Endodermal cell (in vitro differentiated cells): ENCODE results near the gene TBXAS1. TPM values are rescaled to one million over a fixed set of nuclear protein-coding genes. Genes with fewer than 3 reads are reported as not detected.

Experiments
- DNase-seq: peaks from one replicate; pipeline ENCODE4 v3.0.0-alpha.2; 2017
- H3K27ac ChIP-seq: 2 replicates; pipeline ENCODE4 v1.5.1; 2013; ENCODE audit warnings: mild to moderate bottlenecking, low read depth, low read length, moderate library complexity
- H3K27me3 ChIP-seq: 2 replicates; pipeline ENCODE4 v1.6.1; 2013; ENCODE audit warnings: mild to moderate bottlenecking, low read length, moderate library complexity; ENCODE audit not compliant: insufficient read depth, control insufficient read depth, poor library complexity, severe bottlenecking
- H3K36me3 ChIP-seq: 2 replicates; pipeline ENCODE4 v1.7.0; 2013; ENCODE audit warnings: mild to moderate bottlenecking, low read length, moderate library complexity; ENCODE audit not compliant: control insufficient read depth, insufficient read depth
- H3K4me1 ChIP-seq: one replicate; pipeline ENCODE4 v1.7.0; 2013; ENCODE audit warnings: low read length; ENCODE audit not compliant: control insufficient read depth, insufficient read depth
- H3K4me3 ChIP-seq: 2 replicates; pipeline ENCODE4 v1.5.1; 2013; ENCODE audit warnings: mild to moderate bottlenecking, low read length, moderate library complexity
- H3K9ac ChIP-seq: 2 replicates; pipeline ENCODE4 v1.6.1; 2013; ENCODE audit warnings: mild to moderate bottlenecking, low read length, moderate library complexity; ENCODE audit not compliant: poor library complexity, severe bottlenecking; ENCODE audit errors: extremely low read depth
- H3K9me3 ChIP-seq: 2 replicates; pipeline ENCODE4 v1.6.1; 2013; ENCODE audit warnings: mild to moderate bottlenecking, low read length, moderate library complexity; ENCODE audit not compliant: control insufficient read depth
- H3K27ac Mint-ChIP-seq: 2 replicates; pipeline ENCODE4 v1.8.0; 2020; ENCODE audit warnings: mixed read lengths
- H3K27me3 Mint-ChIP-seq: 2 replicates; pipeline ENCODE4 v1.8.0; 2021; ENCODE audit warnings: mild to moderate bottlenecking, mixed read lengths; ENCODE audit not compliant: insufficient read depth
- H3K36me3 Mint-ChIP-seq: 2 replicates; pipeline ENCODE4 v1.8.0; 2020; ENCODE audit warnings: low read depth, mixed read lengths
- H3K4me1 Mint-ChIP-seq: 2 replicates; pipeline ENCODE4 v1.8.0; 2020; ENCODE audit warnings: mixed read lengths
- H3K4me3 Mint-ChIP-seq: 2 replicates; pipeline ENCODE4 v1.8.0; 2020; ENCODE audit warnings: mild to moderate bottlenecking, moderate library complexity, mixed read lengths
- H3K9me3 Mint-ChIP-seq: 2 replicates; pipeline ENCODE4 v1.8.0; 2020; ENCODE audit warnings: mild to moderate bottlenecking, mixed read lengths
- WGBS, 2 experiments: methylation state at CpG; one replicate each; pipeline versions ENCODE4 v1.1.5 to v1.1.7; 2013; ENCODE audit warnings: missing lambda C conversion rate in 2 of 2, mixed read lengths in 1 of 2; ENCODE audit not compliant: insufficient coverage in 1 of 2, insufficient read length in 1 of 2; 5-methylcytosine and 5-hydroxymethylcytosine counted together
- total RNA-seq, 2 donors: library from RNA; stranded (reverse); fragmentation: NEBNext Ultra II Directional in 1 of 2; extraction: Animal tissue kit (Norgen Biotek cat#: 25700) in 1 of 2; gene quantifications; 2 replicates in 1 of 2; 3 replicates in 1 of 2; pipeline ENCODE4 v1.2.1, GENCODE V29; 2021
- TF ChIP-seq, protein P1 (sequence below): fragments of 200-600 bp; sonication (generic); conservative IDR thresholded peaks from 2 replicates; pipeline ENCODE4 v1.5.0; 2021; ENCODE audit warnings: antibody characterized with exemption, mild to moderate bottlenecking

TBXAS1 gene
- total RNA-seq, 2 donors from 2014 or later = 7.6 to 13.5 TPM

DNA sequence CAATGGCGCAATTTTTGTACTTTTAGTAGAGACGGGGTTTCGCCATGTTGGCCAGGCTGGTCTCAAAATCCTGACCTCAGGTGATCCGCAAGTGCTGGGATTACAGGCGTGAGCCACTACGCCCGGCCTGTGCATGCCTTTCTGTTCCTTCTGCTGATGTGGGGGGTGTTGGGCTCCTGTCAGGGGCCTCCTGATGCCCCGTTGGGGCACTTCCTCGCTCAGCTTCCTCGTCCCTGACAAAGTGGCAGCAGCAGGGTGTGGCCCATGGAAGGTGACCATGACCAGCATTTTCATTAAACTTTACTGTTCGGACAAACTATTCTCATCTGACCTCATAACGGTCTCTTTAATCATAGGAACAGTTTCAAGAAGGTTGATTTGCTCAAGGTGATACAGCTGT, 69.4 kb downstream of the TBXAS1 start:
- H3K9me3 ChIP-seq = no peaks in the 10 kb centered on the region
- no peak overlapping the region for H3K9ac ChIP-seq
- Mint-ChIP-seq H3K36me3 (no peaks in the 10 kb centered on the region), H3K4me1 (peaks cover 11% of the 10 kb centered on the region), H3K4me3 (no peak overlapping the region), H3K27me3 (peaks cover 2% of the 10 kb centered on the region), H3K9me3 (peaks cover 12% of the 10 kb centered on the region), H3K27ac (no peak overlapping the region)
- H3K4me1 ChIP-seq = no peaks in the 10 kb centered on the region
- WGBS, 2 experiments = 92 to 94% methylated on average over 9 to 12 of the region's 12 CpGs
- no peaks in the 10 kb centered on the region for H3K36me3 ChIP-seq
- H3K27ac ChIP-seq = no peak overlapping the region
- no peak overlapping the region for H3K4me3 ChIP-seq
- TF ChIP-seq, protein P1, sequence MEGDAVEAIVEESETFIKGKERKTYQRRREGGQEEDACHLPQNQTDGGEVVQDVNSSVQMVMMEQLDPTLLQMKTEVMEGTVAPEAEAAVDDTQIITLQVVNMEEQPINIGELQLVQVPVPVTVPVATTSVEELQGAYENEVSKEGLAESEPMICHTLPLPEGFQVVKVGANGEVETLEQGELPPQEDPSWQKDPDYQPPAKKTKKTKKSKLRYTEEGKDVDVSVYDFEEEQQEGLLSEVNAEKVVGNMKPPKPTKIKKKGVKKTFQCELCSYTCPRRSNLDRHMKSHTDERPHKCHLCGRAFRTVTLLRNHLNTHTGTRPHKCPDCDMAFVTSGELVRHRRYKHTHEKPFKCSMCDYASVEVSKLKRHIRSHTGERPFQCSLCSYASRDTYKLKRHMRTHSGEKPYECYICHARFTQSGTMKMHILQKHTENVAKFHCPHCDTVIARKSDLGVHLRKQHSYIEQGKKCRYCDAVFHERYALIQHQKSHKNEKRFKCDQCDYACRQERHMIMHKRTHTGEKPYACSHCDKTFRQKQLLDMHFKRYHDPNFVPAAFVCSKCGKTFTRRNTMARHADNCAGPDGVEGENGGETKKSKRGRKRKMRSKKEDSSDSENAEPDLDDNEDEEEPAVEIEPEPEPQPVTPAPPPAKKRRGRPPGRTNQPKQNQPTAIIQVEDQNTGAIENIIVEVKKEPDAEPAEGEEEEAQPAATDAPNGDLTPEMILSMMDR = no peak
- no peak for DNase-seq
- no peaks in the 10 kb centered on the region for H3K27me3 ChIP-seq

DNA sequence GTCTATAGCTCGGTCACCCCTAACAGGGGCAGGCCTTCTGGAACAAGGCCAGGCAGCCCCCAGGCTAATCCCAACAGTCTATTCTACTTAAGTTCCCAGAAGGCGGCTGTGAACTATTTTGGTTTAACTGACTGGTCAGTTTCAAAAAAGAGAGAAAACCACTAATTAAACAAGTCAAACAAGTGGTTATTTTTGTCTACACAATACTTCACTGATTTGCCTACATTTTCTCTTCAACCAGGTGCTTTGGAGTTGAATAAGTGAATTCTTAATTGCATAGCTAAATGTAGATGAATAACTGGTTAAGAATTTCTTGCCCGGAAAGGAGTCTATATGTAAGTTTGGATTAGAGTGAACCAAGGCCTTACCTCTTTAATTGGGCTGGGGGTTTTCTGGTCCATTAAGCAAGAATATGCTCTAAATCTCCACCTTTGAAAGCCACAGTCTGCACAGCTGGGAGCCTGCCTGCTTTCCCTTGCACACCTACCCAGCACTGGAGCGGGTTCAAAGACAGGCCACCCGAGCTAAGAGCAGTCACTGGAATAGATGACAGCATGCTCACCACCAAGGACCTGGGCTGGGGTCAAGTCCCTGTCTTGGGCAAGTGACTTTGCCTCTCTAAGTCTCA, 70.4 kb downstream of the TBXAS1 start:
- no peak overlapping the region for H3K27ac Mint-ChIP-seq
- H3K36me3 ChIP-seq = no peaks in the 10 kb centered on the region
- H3K4me3 ChIP-seq = no peak overlapping the region
- no peaks in the 10 kb centered on the region for H3K4me1 ChIP-seq
- no peak overlapping the region for H3K4me3 Mint-ChIP-seq
- H3K9ac ChIP-seq = no peak overlapping the region
- 86 to 93% methylated on average over 1 to 5 of the region's 5 CpGs for WGBS, 2 experiments
- peaks cover 11% of the 10 kb centered on the region for H3K4me1 Mint-ChIP-seq
- peaks cover 15% of the 10 kb centered on the region for H3K9me3 Mint-ChIP-seq
- no peaks in the 10 kb centered on the region for H3K9me3 ChIP-seq
- H3K36me3 Mint-ChIP-seq = no peaks in the 10 kb centered on the region
- DNase-seq = no peak
- TF ChIP-seq, protein P1 = no peak
- no peaks in the 10 kb centered on the region for H3K27me3 ChIP-seq
- H3K27me3 Mint-ChIP-seq = peaks cover 2% of the 10 kb centered on the region
- no peak overlapping the region for H3K27ac ChIP-seq

DNA sequence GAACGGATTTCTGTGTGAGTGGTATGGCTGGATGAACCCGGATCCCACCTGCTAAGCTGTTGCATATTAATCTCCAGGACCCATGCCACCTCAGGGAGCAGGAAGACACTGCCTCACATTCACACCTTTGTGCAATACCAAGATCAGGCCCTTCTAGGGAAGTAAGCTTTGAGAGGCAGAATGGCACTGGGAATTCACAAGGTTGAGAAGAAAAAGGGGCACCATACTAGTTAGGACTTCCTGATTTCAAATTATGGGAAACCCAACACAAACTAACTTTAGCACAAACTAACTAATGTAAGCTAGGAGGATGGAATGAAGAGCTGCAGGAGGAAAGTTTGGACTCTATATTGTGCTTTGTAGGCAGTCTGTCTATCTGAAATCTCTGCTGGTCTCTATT, 71.3 kb downstream of the TBXAS1 start:
- H3K4me1 ChIP-seq = no peaks in the 10 kb centered on the region

More for the DNA sequence above, 71.3 kb downstream of the TBXAS1 start:
- Mint-ChIP-seq H3K9me3 (peaks cover 15% of the 10 kb centered on the region), H3K36me3 (no peaks in the 10 kb centered on the region), H3K27me3 (peaks cover 2% of the 10 kb centered on the region), H3K27ac (no peak overlapping the region), H3K4me3 (no peak overlapping the region), H3K4me1 (peaks cover 6% of the 10 kb centered on the region)
- no peak for DNase-seq
- Histone ChIP-seq H3K27ac (no peak overlapping the region), H3K36me3 (no peaks in the 10 kb centered on the region), H3K27me3 (no peaks in the 10 kb centered on the region), H3K4me3 (no peak overlapping the region), H3K9me3 (no peaks in the 10 kb centered on the region), H3K9ac (no peak overlapping the region)
- TF ChIP-seq, protein P1 = no peak
- WGBS, 2 experiments = 94% methylated on average over 2 of the region's 2 CpGs; no CpG with 5 or more reads in 1 of the 2 experiments
